Loucy (cell line): ENCODE results near the gene DISC1.

Experiments used
- CTCF ChIP-seq: fragments of 200-600 bp; sonication (generic); conservative IDR thresholded peaks from 2 replicates; pipeline ENCODE4 v1.5.1; 2014; ENCODE audit warnings: mild to moderate bottlenecking, antibody characterized with exemption, low read length
- EZH2phosphoT487 ChIP-seq: fragments of 200-600 bp; IDR thresholded peaks from 2 replicates; pipeline ENCODE4 v1.6.1; 2018; ENCODE audit warnings: antibody characterized with exemption, mild to moderate bottlenecking, moderate library complexity, borderline replicate concordance

- no peak for TF ChIP-seq CTCF
- TF ChIP-seq EZH2phosphoT487, result no peak
Observed at GRCh38 chr1:231629132-231629531, 2.5 kb downstream of the DISC1 start.
